Erythroblast (primary cell): ENCODE measurements around the gene UBXN11.
"Not testable (repeated sequence)": the region's sequence is repeated elsewhere in the genome, so short reads cannot be mapped to it uniquely, and the experiment has no call there.

Experiments used
- GATA1 ChIP-seq: IDR thresholded peaks from 2 replicates; pipeline ENCODE4 v1.6.1; 2011; ENCODE audit warnings: low read depth, mild to moderate bottlenecking, control low read depth, low read length, moderate library complexity
- POLR2A ChIP-seq: IDR thresholded peaks from 2 replicates; pipeline ENCODE4 v1.6.1; 2011; ENCODE audit warnings: mild to moderate bottlenecking, low read length

DNA sequence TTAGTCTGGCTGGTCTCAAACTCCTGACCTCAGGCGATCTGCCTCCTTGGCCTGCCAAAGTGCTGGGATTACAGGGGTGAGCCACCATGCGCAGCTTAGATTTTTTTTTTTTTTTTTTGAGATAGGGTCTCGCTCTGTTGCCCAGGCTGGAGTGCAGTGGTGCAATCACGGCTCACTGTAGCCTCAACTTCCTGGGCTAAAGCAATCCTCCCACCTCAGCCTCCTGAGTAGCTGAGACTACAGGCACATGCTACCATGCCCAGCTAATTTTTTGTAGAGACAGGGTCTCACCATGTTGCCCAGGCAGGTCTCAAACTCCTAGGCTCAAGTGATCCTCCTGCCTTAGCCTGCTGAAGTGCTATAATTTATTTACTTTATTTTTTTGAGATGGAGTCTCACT is 22.9 kb upstream of the UBXN11 start:
- not testable (repeated sequence) for TF ChIP-seq POLR2A, GATA1
